K562 (cell line): ENCODE data around the gene TGFA. TPM values are rescaled to one million over a fixed set of nuclear protein-coding genes. Genes with fewer than 3 reads are reported as not detected.

Source experiments
- C11orf30 ChIP-seq: fragments of 450-650 bp; IDR thresholded peaks from 2 replicates; pipeline ENCODE4 v1.6.1; 2016; ENCODE audit warnings: low read depth, mild to moderate bottlenecking
- FIP1L1 ChIP-seq: fragments of 200-400 bp; formaldehyde crosslinking; IDR thresholded peaks from 2 replicates; pipeline ENCODE4 v1.6.1; 2018; ENCODE audit warnings: mild to moderate bottlenecking, low read depth, low read length; ENCODE audit not compliant: poor library complexity, severe bottlenecking
- FUS ChIP-seq: fragments of 200-400 bp; formaldehyde crosslinking; optimal IDR thresholded peaks from 2 replicates; pipeline ENCODE3; 2017; ENCODE audit warnings: low read depth, low read length
- NRF1 ChIP-seq, 2 experiments: fragments of 450-650 bp; IDR thresholded peaks in 1 of 2; conservative IDR thresholded peaks in 1 of 2; 2 replicates each; pipeline ENCODE4 v1.6.1; 2014; ENCODE audit warnings: mild to moderate bottlenecking in 2 of 2
- ZBTB43 ChIP-seq: sonication (generic); formaldehyde crosslinking; IDR thresholded peaks from 2 replicates; pipeline ENCODE4 v1.8.0; 2023; ENCODE audit warnings: mild to moderate bottlenecking, missing genetic modification reagents
- ZNF592 ChIP-seq: fragments of 450-650 bp; IDR thresholded peaks from 2 replicates; pipeline ENCODE4 v1.6.1; 2017; ENCODE audit warnings: antibody characterized with exemption, mild to moderate bottlenecking
- polyA plus RNA-seq, 8 experiments: library from polyadenylated mRNA; depleted of rRNA in 4 of 8; stranded (reverse) in 5 of 8; unstranded in 3 of 8; fragments of >200 nt; fragmentation: Nextera tagmentation in 2 of 8; fragmentation: Illumina TruSeq in 1 of 8; extraction: Ambion mirVana in 2 of 8; extraction: Trizol in 1 of 8; gene quantifications; 2 replicates each; pipeline versions ENCODE4 v1.2.1 to v1.2.3, GENCODE V29; 2011 to 2014; ENCODE audit warnings: inconsistent platforms in 1 of 8, missing spikeins in 1 of 8
- total RNA-seq, 7 experiments: library from RNA; depleted of rRNA in 6 of 7; stranded (reverse); fragments of >200 nt in 6 of 7; fragmentation: Illumina TruSeq in 2 of 7; extraction: Trizol in 2 of 7; gene quantifications; 2 replicates each; pipeline versions ENCODE4 v1.2.1 to v1.2.3, GENCODE V29; 2011 to 2021; ENCODE audit warnings: low replicate concordance in 1 of 7

The TGFA gene
- total and polyA plus RNA-seq, 9 of the 15 experiments (the other 6 are each of a cell fraction or from before 2014, with no cell fraction given): not detected

DNA sequence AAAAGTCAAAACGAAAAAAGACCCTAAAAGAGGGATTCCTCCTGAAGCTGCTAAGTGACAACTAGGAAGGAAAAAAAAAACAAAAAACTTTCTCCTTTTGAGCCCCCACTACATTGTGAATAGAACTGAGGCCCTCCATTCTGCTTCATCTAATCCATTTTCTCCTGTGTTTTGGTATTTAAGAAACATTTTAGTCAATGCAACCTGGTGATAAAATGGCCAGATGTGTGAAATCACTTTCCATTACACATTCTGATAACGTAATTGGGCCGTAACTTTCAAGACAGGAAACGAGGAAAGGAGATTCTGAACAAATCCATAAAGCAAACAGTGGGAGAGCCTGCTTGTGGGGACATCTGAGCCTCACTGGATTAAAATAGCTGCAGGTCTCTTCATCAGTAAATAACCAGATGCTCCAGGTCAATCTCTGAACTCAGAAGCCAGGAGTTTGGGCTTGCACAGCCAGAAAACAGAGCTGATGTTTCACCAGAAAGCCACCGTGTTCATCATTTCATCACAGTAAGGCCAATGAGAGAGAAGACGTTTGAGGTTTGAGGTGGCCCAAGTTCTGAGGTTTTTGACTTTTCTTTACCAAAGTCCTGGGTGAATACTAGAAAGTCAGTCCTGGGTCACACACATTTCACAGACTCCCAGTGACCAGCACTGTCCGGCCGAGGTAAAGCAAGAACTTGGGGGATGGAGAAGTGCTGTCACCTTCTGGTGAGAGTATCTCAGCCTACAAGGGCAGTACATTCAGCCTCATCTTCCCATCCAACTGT, 47.8 kb downstream of the TGFA start (continued):
- TF ChIP-seq ZNF592 (no peak), NRF1 (conservative IDR thresholded peaks at IDR 0.05 in 1 of 2, IDR thresholded peaks at IDR 0.05 in 1 of 2) (no peak), FIP1L1 (no peak), ZBTB43 (CRISPR knock-in tag) (no peak), FUS (no peak), C11orf30 (no peak)
